ENCODE data around the gene HECW1. TPM values are rescaled to one million over a fixed set of nuclear protein-coding genes. Genes with fewer than 3 reads are reported as not detected.

HECW1 gene
- total RNA-seq, 1 experiment from 2014 or later: 19.1 TPM

DNA sequence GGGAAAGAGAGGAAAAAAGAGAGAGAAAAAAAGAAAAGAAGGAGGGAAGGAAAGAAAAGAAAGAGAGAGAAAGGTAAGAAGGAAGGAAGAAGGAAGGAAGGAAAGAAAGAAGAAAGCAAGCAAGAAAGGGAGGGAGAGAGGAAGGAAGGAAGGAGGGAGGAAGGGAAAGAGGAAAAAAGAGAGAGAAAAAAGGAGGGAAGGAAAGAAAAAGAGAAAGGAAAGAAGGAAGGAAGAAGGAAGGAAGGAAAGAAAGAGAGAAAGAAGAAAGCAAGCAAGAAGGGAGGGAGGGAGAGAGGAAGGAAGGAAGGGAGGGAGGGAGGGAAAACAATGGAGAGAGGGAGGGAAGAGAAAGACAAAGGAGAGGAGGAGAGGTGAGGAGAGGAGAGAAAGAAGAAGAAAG, 135.3 kb downstream of the HECW1 start:
- no peak overlapping the region for H3K4me3 ChIP-seq
- H3K27ac ChIP-seq: no peak overlapping the region
- H3K4me1 ChIP-seq (replicated peaks): peaks cover 27% of the 10 kb centered on the region
- no peaks in the 10 kb centered on the region for H3K9me3 ChIP-seq (replicated peaks)
- H3K36me3 ChIP-seq: peaks cover 2% of the 10 kb centered on the region; the same call in 1 of the 2 replicates
- no peaks in the 10 kb centered on the region for H3K27me3 ChIP-seq (replicated peaks)
- no peak for DNase-seq (ENCODE audit: low read depth in 1 of 2, low spot score in 2 of 2)

DNA sequence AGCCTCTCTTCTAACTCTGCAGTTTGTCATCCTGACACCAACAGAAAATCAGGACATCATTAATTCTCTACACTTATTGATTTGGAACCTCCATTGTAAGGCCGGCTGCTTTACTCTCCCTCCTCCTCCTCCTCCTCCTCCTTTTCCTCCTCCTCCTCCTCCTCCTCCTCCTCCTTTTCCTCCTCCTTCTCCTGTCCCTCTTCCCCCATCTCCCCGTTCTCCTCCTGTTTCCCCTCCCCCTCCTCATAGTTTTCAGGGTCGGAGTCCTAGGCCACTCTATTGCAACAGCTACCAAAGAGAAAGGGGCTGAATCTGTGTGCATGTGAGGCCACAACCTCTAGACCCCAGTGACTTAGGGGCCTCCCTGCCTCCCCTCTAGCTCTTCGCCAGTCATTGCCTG, 136.1 kb downstream of the HECW1 start:
- no peaks in the 10 kb centered on the region for H3K9me3 ChIP-seq (replicated peaks)
- H3K27ac ChIP-seq: peak overlapping the region; percentile 83
- H3K36me3 ChIP-seq: peaks cover 2% of the 10 kb centered on the region; the same call in 1 of the 2 replicates
- H3K4me3 ChIP-seq: peak overlapping the region; percentile 49
- H3K27me3 ChIP-seq (replicated peaks): no peaks in the 10 kb centered on the region
- peaks cover 27% of the 10 kb centered on the region for H3K4me1 ChIP-seq (replicated peaks)
- no peak for DNase-seq (ENCODE audit: low read depth in 1 of 2, low spot score in 2 of 2)

GRCh38 chr7:43248961-43249822, 136.7 kb downstream of the HECW1 start:
- Histone ChIP-seq H3K27ac (peak overlapping the region; percentile 83), H3K9me3 (replicated peaks) (no peaks in the 10 kb centered on the region), H3K27me3 (replicated peaks) (no peaks in the 10 kb centered on the region), H3K4me3 (peak overlapping the region; percentile 49), H3K36me3 (peaks cover 2% of the 10 kb centered on the region; the same call in 1 of the 2 replicates), H3K4me1 (replicated peaks) (peaks cover 27% of the 10 kb centered on the region)
- DNase-seq (ENCODE audit: low read depth in 1 of 2, low spot score in 2 of 2): peak; percentile 83 to 87

DNA sequence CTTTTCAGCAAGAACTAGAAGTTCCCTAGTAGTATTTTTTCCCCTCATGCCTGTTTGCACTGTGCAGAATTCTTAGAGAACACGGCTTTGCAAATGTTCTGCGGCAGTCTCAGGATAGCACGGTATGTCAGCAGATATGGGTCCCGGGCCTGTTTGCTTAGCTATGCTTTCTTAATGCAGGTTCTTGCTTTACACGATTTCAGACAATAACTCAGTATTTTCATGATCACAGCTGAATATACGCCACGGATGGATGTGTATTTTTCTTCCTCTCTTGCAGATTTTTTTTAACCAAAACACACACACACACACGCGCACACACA, 137.3 kb downstream of the HECW1 start:
- Histone ChIP-seq H3K4me1 (replicated peaks) (peaks cover 27% of the 10 kb centered on the region), H3K36me3 (peaks cover 2% of the 10 kb centered on the region; the same call in 1 of the 2 replicates), H3K4me3 (peak overlapping the region; percentile 49), H3K27me3 (replicated peaks) (no peaks in the 10 kb centered on the region), H3K27ac (peak overlapping the region; percentile 83), H3K9me3 (replicated peaks) (no peaks in the 10 kb centered on the region)
- DNase-seq (ENCODE audit: low read depth in 1 of 2, low spot score in 2 of 2): no peak

- Histone ChIP-seq H3K4me1 (replicated peaks) (no peaks in the 10 kb centered on the region), H3K27me3 (replicated peaks) (no peaks in the 10 kb centered on the region), H3K4me3 (no peak overlapping the region), H3K27ac (no peak overlapping the region), H3K36me3 (peaks cover 6% of the 10 kb centered on the region; the same call in 1 of the 2 replicates), H3K9me3 (replicated peaks) (no peaks in the 10 kb centered on the region)
- peak; percentile 78 to 81 for DNase-seq (ENCODE audit: low read depth in 1 of 2, low spot score in 2 of 2)
Measured at GRCh38 chr7:43260980-43261878, 148.8 kb downstream of the HECW1 start.

GRCh38 chr7:43265139-43265538, 152.7 kb downstream of the HECW1 start:
- DNase-seq (ENCODE audit: low read depth in 1 of 2, low spot score in 2 of 2): no peak
- Histone ChIP-seq H3K27ac (no peak overlapping the region), H3K4me1 (replicated peaks) (no peaks in the 10 kb centered on the region), H3K27me3 (replicated peaks) (no peaks in the 10 kb centered on the region), H3K36me3 (peaks cover 5% of the 10 kb centered on the region; the same call in 1 of the 2 replicates), H3K4me3 (no peak overlapping the region), H3K9me3 (replicated peaks) (no peaks in the 10 kb centered on the region)

DNA sequence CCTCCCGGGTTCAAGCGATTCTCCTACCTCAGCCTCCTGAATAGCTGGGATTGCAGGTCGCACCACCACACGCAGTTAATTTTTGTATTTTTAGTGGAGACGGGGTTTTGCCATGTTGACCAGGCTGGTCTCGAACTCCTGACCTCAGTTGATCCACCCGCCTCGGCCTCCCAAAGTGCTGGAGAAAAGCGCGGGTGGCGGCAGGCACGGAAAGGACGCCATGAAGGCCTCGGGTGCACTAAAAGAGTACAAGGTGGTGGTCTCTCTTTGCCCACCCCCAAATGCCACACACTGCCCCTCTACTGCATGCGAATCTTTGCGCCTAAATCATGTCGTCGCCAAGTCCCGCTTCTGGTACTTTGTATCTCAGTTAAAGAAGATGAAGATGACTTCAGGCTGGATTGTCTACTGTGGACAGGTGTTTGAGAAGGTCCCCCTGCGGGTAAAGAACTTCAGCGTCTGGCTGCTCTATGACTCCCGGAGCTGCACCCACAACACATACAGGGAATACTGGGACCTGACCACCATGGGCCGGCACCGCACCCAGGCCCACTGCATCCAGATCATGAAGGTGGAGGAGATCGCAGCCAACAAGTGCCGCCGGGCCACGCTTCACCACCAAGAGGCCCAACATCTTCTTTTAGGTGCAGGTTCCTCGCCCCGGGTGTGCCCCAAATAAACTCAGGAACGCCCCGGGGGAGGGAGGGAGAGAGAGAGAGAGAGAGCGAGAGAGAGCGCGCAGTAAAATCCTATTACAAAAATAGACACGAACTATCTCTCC, 161.7 kb downstream of the HECW1 start:
- Histone ChIP-seq H3K9me3 (replicated peaks) (no peaks in the 10 kb centered on the region), H3K4me3 (no peak overlapping the region), H3K36me3 (peaks cover 7% of the 10 kb centered on the region; the same call in 1 of the 2 replicates), H3K27me3 (replicated peaks) (no peaks in the 10 kb centered on the region), H3K27ac (no peak overlapping the region), H3K4me1 (replicated peaks) (no peaks in the 10 kb centered on the region)
- DNase-seq (ENCODE audit: low read depth in 1 of 2, low spot score in 2 of 2): no peak

- Histone ChIP-seq H3K9me3 (replicated peaks) (no peaks in the 10 kb centered on the region), H3K4me1 (replicated peaks) (no peaks in the 10 kb centered on the region), H3K27me3 (replicated peaks) (no peaks in the 10 kb centered on the region), H3K27ac (no peak overlapping the region), H3K36me3 (peaks cover 7% of the 10 kb centered on the region; the same call in 1 of the 2 replicates), H3K4me3 (no peak overlapping the region)
- DNase-seq (ENCODE audit: low read depth in 1 of 2, low spot score in 2 of 2): no peak
Measured at GRCh38 chr7:43274752-43275151, 162.3 kb downstream of the HECW1 start.

GRCh38 chr7:43276547-43276946, 164.1 kb downstream of the HECW1 start:
- H3K4me1 ChIP-seq (replicated peaks): no peaks in the 10 kb centered on the region
- no peaks in the 10 kb centered on the region for H3K9me3 ChIP-seq (replicated peaks)
- no peak overlapping the region for H3K27ac ChIP-seq
- DNase-seq (ENCODE audit: low read depth in 1 of 2, low spot score in 2 of 2): no peak
- H3K27me3 ChIP-seq (replicated peaks): no peaks in the 10 kb centered on the region
- no peak overlapping the region for H3K4me3 ChIP-seq
- peaks cover 4% of the 10 kb centered on the region; the same call in 1 of the 2 replicates for H3K36me3 ChIP-seq

- DNase-seq (ENCODE audit: low read depth in 1 of 2, low spot score in 2 of 2): no peak
- no peak overlapping the region for H3K27ac ChIP-seq
- H3K27me3 ChIP-seq (replicated peaks): no peaks in the 10 kb centered on the region
- no peaks in the 10 kb centered on the region for H3K4me1 ChIP-seq (replicated peaks)
- H3K36me3 ChIP-seq: no peaks in the 10 kb centered on the region
- H3K4me3 ChIP-seq: no peak overlapping the region
- H3K9me3 ChIP-seq (replicated peaks): no peaks in the 10 kb centered on the region
Measured at GRCh38 chr7:43278088-43278644, 165.7 kb downstream of the HECW1 start.

DNA sequence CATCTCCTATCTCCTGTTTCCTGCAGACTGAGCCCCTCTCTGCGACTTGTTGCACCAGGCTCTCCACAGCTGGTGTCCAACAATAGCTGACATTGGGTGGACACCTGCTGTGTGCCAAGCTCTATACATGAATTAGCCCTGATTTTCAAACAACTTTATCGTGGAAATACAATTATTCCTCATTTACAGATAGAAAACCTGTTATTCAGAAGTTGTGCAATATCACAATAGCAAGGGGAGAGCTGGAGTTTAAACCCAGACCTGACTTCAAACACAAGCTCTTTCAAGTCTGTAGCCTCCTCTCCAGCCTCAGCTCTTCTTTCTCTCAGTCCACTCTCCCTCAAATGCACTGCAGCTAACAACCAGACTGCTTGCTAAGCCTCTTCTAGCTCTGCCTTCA, 168.8 kb downstream of the HECW1 start:
- H3K27me3 ChIP-seq (replicated peaks): no peaks in the 10 kb centered on the region
- no peaks in the 10 kb centered on the region for H3K36me3 ChIP-seq
- H3K4me1 ChIP-seq (replicated peaks): no peaks in the 10 kb centered on the region
- DNase-seq (ENCODE audit: low read depth in 1 of 2, low spot score in 2 of 2): no peak
- no peak overlapping the region for H3K4me3 ChIP-seq
- H3K9me3 ChIP-seq (replicated peaks): no peaks in the 10 kb centered on the region
- H3K27ac ChIP-seq: no peak overlapping the region

- Histone ChIP-seq H3K27me3 (replicated peaks) (no peaks in the 10 kb centered on the region), H3K36me3 (no peaks in the 10 kb centered on the region), H3K27ac (no peak overlapping the region), H3K9me3 (replicated peaks) (no peaks in the 10 kb centered on the region), H3K4me1 (replicated peaks) (no peaks in the 10 kb centered on the region), H3K4me3 (no peak overlapping the region)
- peak in 1 of 2 experiments; percentile 30 for DNase-seq (ENCODE audit: low read depth in 1 of 2, low spot score in 2 of 2)
Measured at GRCh38 chr7:43283706-43284105, 171.3 kb downstream of the HECW1 start.

DNA sequence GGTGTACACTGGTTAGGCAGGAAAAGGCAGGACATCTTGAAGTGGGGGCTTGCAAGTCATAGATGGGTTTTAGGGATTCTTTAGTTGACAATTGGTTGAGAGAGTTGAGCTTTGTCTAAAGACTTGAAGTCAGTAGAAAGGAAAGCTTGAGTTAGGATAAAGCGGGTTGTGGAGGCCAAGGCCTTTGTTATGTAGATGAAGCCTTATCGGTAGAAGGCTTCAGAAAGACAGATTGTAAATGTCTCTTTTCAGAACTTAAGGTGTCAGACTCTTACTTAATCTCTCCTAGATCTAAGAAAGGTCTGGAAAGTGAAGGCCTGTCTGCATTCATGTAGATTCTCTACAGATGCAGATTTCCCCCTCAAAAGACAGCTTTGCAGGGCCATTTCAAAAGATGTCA, 177.4 kb downstream of the HECW1 start:
- 0 out of 2 replicates have a peak, but pooled peaks cover 4% of the 10 kb centered on the region for H3K4me1 ChIP-seq (replicated peaks)
- no peak for DNase-seq (ENCODE audit: low read depth in 1 of 2, low spot score in 2 of 2)
- no peak overlapping the region for H3K4me3 ChIP-seq
- peaks cover 10% of the 10 kb centered on the region; the same call in 1 of the 2 replicates for H3K9me3 ChIP-seq (replicated peaks)
- no peaks in the 10 kb centered on the region for H3K27me3 ChIP-seq (replicated peaks)
- peaks cover 11% of the 10 kb centered on the region; the same call in 1 of the 2 replicates for H3K36me3 ChIP-seq
- H3K27ac ChIP-seq: no peak overlapping the region
